H1 (cell line): ENCODE measurements around the gene UBR1. TPM values are rescaled to one million over a fixed set of nuclear protein-coding genes. Genes with fewer than 3 reads are reported as not detected.

ENCODE experiments used
- CTCF ChIA-PET: fragments of 300-600 bp; sonication (Branson Sonifier 250); formaldehyde crosslinking; loops from one replicate; lab custom pipeline; 2021; ENCODE audit not compliant: partially characterized antibody; lab: Charles Lee
- POLR2A ChIA-PET: fragments of 300-600 bp; sonication (Branson Sonifier 250); formaldehyde crosslinking; loops from one replicate; lab custom pipeline; 2021; ENCODE audit warnings: inconsistent platforms; ENCODE audit not compliant: partially characterized antibody; lab: Charles Lee
- DNase-seq, 2 experiments: peaks; one replicate each; pipeline versions ENCODE4 v3.0.0 to v3.0.0-alpha.2; 2010 to 2022; ENCODE audit warnings: low spot score in 2 of 2, low read depth in 1 of 2, mixed read lengths in 1 of 2
- FAIRE-seq: peaks from 2 replicates; lab custom pipeline; 2011; peaks lifted over from hg19 to GRCh38; lab: Jason Lieb, UNC
- H2AFZ ChIP-seq: 2 replicates; pipeline ENCODE4 v1.8.1; 2012; ENCODE audit warnings: low read length, inconsistent platforms
- H2AK5ac ChIP-seq: 2 replicates; pipeline ENCODE4 v1.6.1; 2013; ENCODE audit warnings: low read depth, low read length
- H2BK120ac ChIP-seq: replicated peaks from 2 replicates; pipeline ENCODE3; 2013; ENCODE audit warnings: low read depth, low read length, inconsistent platforms
- H2BK12ac ChIP-seq: 2 replicates; pipeline ENCODE4 v1.6.1; 2013; ENCODE audit warnings: low read depth, low read length
- H2BK15ac ChIP-seq: 2 replicates; pipeline ENCODE4 v1.6.1; 2013; ENCODE audit warnings: low read length
- H2BK20ac ChIP-seq: 2 replicates; pipeline ENCODE4 v1.6.1; 2013; ENCODE audit warnings: low read length
- H2BK5ac ChIP-seq: 2 replicates; pipeline ENCODE4 v1.6.1; 2013; ENCODE audit warnings: low read depth, low read length
- H3K14ac ChIP-seq: 2 replicates; pipeline ENCODE4 v1.6.1; 2013; ENCODE audit warnings: inconsistent platforms; ENCODE audit not compliant: insufficient read length
- H3K18ac ChIP-seq: 2 replicates; pipeline ENCODE4 v1.6.1; 2013; ENCODE audit warnings: low read length; ENCODE audit errors: extremely low read depth
- H3K23ac ChIP-seq: 2 replicates; pipeline ENCODE4 v1.6.1; 2013; ENCODE audit warnings: inconsistent platforms; ENCODE audit not compliant: insufficient read length
- H3K23me2 ChIP-seq: 2 replicates; pipeline ENCODE4 v1.6.1; 2013; ENCODE audit warnings: low read depth, low read length
- H3K27ac ChIP-seq: 2 replicates; pipeline ENCODE4 v1.6.1; 2011; ENCODE audit warnings: low read depth, low read length, inconsistent platforms
- H3K27me3 ChIP-seq, 4 experiments: replicated peaks in 1 of 4; 1 replicate in 1 of 4; 2 replicates in 3 of 4; pipeline versions ENCODE4 v1.6.1 to v1.8.1; 2011 to 2013; ENCODE audit warnings: low read length in 3 of 4, mild to moderate bottlenecking in 3 of 4, inconsistent platforms in 2 of 4, mixed read lengths in 2 of 4, moderate library complexity in 1 of 4; ENCODE audit not compliant: control insufficient read depth in 3 of 4, insufficient read depth in 3 of 4; ENCODE audit errors: extremely low read depth in 1 of 4
- H3K36me3 ChIP-seq, 4 experiments: 2 replicates each; pipeline versions ENCODE4 v1.6.1 to v1.8.1; 2011 to 2013; ENCODE audit warnings: mild to moderate bottlenecking in 4 of 4, low read length in 3 of 4, moderate library complexity in 2 of 4, control low read depth in 1 of 4, inconsistent platforms in 1 of 4; ENCODE audit not compliant: insufficient read depth in 4 of 4, control insufficient read depth in 2 of 4
- H3K4ac ChIP-seq: replicated peaks from 2 replicates; pipeline ENCODE3; 2013; ENCODE audit warnings: low read length, low read depth, mixed read lengths, inconsistent platforms; ENCODE audit not compliant: insufficient read length
- H3K4me1 ChIP-seq, 4 experiments: replicated peaks in 1 of 4; 1 replicate in 1 of 4; 2 replicates in 3 of 4; pipeline versions ENCODE4 v1.6.1 to v1.8.1; 2011 to 2013; ENCODE audit warnings: low read length in 3 of 4, inconsistent platforms in 2 of 4, mixed read lengths in 1 of 4; ENCODE audit not compliant: insufficient read depth in 4 of 4, control insufficient read depth in 3 of 4
- H3K4me2 ChIP-seq, 2 experiments: 2 replicates each; pipeline versions ENCODE4 v1.6.1 to v1.8.1; 2011 to 2013; ENCODE audit warnings: low read depth in 2 of 2, low read length in 2 of 2, control low read depth in 1 of 2, inconsistent platforms in 1 of 2, mild to moderate bottlenecking in 1 of 2; ENCODE audit not compliant: insufficient read depth in 1 of 2
- H3K4me3 ChIP-seq, 4 experiments: fragments of 200-600, 300-600 bp in 1 of 4; sonication (generic), shearing (Covaris generic), sonication (Bioruptor Twin) in 1 of 4; 2 replicates each; pipeline versions ENCODE4 v1.5.1 to v1.8.1; 2011 to 2016; ENCODE audit warnings: low read length in 4 of 4, low read depth in 3 of 4, control low read depth in 2 of 4, inconsistent platforms in 2 of 4, mild to moderate bottlenecking in 2 of 4, mixed read lengths in 1 of 4, moderate library complexity in 1 of 4; ENCODE audit not compliant: insufficient read depth in 2 of 4; ENCODE audit errors: extremely low read depth in 1 of 4
- H3K56ac ChIP-seq: replicated peaks from 2 replicates; pipeline ENCODE3; 2013; ENCODE audit warnings: low read depth, mild to moderate bottlenecking, mixed read lengths, low read length, inconsistent platforms; ENCODE audit not compliant: insufficient read length
- H3K79me1 ChIP-seq: 2 replicates; pipeline ENCODE4 v1.6.1; 2013; ENCODE audit warnings: low read depth, low read length, control low read depth
- H3K79me2 ChIP-seq, 2 experiments: 2 replicates each; pipeline versions ENCODE4 v1.6.1 to v1.8.1; 2012 to 2013; ENCODE audit warnings: low read length in 2 of 2, mild to moderate bottlenecking in 2 of 2, inconsistent platforms in 1 of 2; ENCODE audit not compliant: insufficient read depth in 2 of 2, control insufficient read depth in 1 of 2
- H3K9ac ChIP-seq, 4 experiments: replicated peaks in 1 of 4; 1 replicate in 1 of 4; 2 replicates in 3 of 4; pipeline versions ENCODE4 v1.6.1 to v1.8.1; 2011 to 2013; ENCODE audit warnings: low read depth in 3 of 4, low read length in 3 of 4, control low read depth in 2 of 4, mild to moderate bottlenecking in 2 of 4, moderate library complexity in 2 of 4, inconsistent platforms in 1 of 4; ENCODE audit errors: extremely low read depth in 1 of 4
- H3K9me3 ChIP-seq, 2 experiments: 2 replicates each; pipeline versions ENCODE4 v1.6.1 to v1.8.1; 2012 to 2013; ENCODE audit warnings: mild to moderate bottlenecking in 2 of 2, moderate library complexity in 2 of 2, control low read depth in 1 of 2, inconsistent platforms in 1 of 2, low read depth in 1 of 2, low read length in 1 of 2, mixed read lengths in 1 of 2; ENCODE audit not compliant: insufficient read depth in 2 of 2
- H4K20me1 ChIP-seq, 2 experiments: replicated peaks in 1 of 2; 2 replicates each; pipeline versions ENCODE3 to v1.8.1; 2011 to 2013; ENCODE audit warnings: inconsistent platforms in 2 of 2, low read length in 2 of 2, mild to moderate bottlenecking in 1 of 2; ENCODE audit not compliant: insufficient read depth in 2 of 2, control insufficient read depth in 1 of 2
- H4K5ac ChIP-seq: 2 replicates; pipeline ENCODE4 v1.6.1; 2013; ENCODE audit warnings: low read length, low read depth, mixed read lengths, inconsistent platforms; ENCODE audit not compliant: insufficient read length
- H4K8ac ChIP-seq: 2 replicates; pipeline ENCODE4 v1.8.0; 2013; ENCODE audit warnings: mild to moderate bottlenecking, moderate library complexity, low read length, inconsistent platforms; ENCODE audit not compliant: insufficient read depth; ENCODE audit errors: extremely low read depth
- H4K91ac ChIP-seq: replicated peaks from 2 replicates; pipeline ENCODE3; 2013; ENCODE audit warnings: low read length, mixed read lengths, inconsistent platforms; ENCODE audit not compliant: insufficient read length
- ASH2L ChIP-seq: fragments of 200-600, 300-600 bp; sonication (generic); IDR thresholded peaks from one replicate; pipeline ENCODE4 v1.7.1; 2017; ENCODE audit warnings: low read length
- JUND ChIP-seq: IDR thresholded peaks from 2 replicates; pipeline ENCODE4 v1.6.1; 2011; ENCODE audit warnings: mild to moderate bottlenecking, improper control_type of control experiment, low read length
- SIX5 ChIP-seq: IDR thresholded peaks from 2 replicates; pipeline ENCODE4 v1.6.1; 2011; ENCODE audit warnings: mild to moderate bottlenecking, low read depth, low read length
- SP1 ChIP-seq: IDR thresholded peaks from 2 replicates; pipeline ENCODE4 v1.6.1; 2011; ENCODE audit warnings: low read depth, low read length
- YY1 ChIP-seq: IDR thresholded peaks from 2 replicates; pipeline ENCODE4 v1.6.1; 2011; ENCODE audit warnings: low read depth, mild to moderate bottlenecking, low read length
- WGBS, 2 experiments: shearing (Covaris generic) in 1 of 2; methylation state at CpG; one replicate each; pipeline versions ENCODE4 v1.1.6 to v1.1.7; 2013 to 2015; ENCODE audit warnings: low lambda C conversion rate in 2 of 2, mixed read lengths in 2 of 2, inconsistent platforms in 1 of 2, low coverage in 1 of 2, missing lambda C conversion rate in 1 of 2; ENCODE audit not compliant: insufficient replicate concordance in 2 of 2, insufficient coverage in 1 of 2, insufficient read length in 1 of 2; ENCODE audit errors: extremely low coverage in 1 of 2, missing lambda C conversion rate in 1 of 2; 5-methylcytosine and 5-hydroxymethylcytosine counted together
- polyA plus RNA-seq, 7 experiments: library from polyadenylated mRNA; depleted of rRNA in 3 of 7; stranded (reverse) in 5 of 7; unstranded in 2 of 7; fragments of >200 nt in 5 of 7; fragments of 200-250 nt in 2 of 7; gene quantifications; 1 replicate in 5 of 7; 2 replicates in 1 of 7; 4 replicates in 1 of 7; pipeline versions ENCODE4 v1.2.1 to v1.2.3, GENCODE V29; 2011 to 2013; ENCODE audit warnings: missing spikeins in 2 of 7, mixed read lengths in 2 of 7
- total RNA-seq: library from RNA; stranded (reverse); fragmentation: NEBNext Ultra II Directional; extraction: Animal tissue kit (Norgen Biotek cat#: 25700); gene quantifications from 2 replicates; pipeline ENCODE4 v1.2.1, GENCODE V29; 2021
- TF ChIP-seq, protein P1 (sequence below): IDR thresholded peaks from 2 replicates; pipeline ENCODE4 v1.6.1; 2012; ENCODE audit warnings: low read length, inconsistent platforms

The UBR1 gene
- total and polyA plus RNA-seq, 2 of the 8 experiments (the other 6 are each of a cell fraction or from before 2014, with no cell fraction given): 3.7 to 18.7 TPM

- Histone ChIP-seq H3K27me3 (no peaks in the 10 kb centered on the region), H2AK5ac (no peak overlapping the region), H3K23me2 (no peaks in the 10 kb centered on the region), H3K36me3 (no peaks in the 10 kb centered on the region), H2AFZ (no peak overlapping the region), H3K9me3 (no peaks in the 10 kb centered on the region), H3K79me1 (no peaks in the 10 kb centered on the region), H3K9ac (no peak overlapping the region), H4K8ac (no peak overlapping the region), H3K27ac (no peak overlapping the region), H2BK15ac (no peak overlapping the region), H4K5ac (no peak overlapping the region), H3K14ac (no peak overlapping the region), H3K18ac (no peak overlapping the region), H2BK120ac (no peak overlapping the region), H3K4ac (no peak overlapping the region), H3K4me1 (no peaks in the 10 kb centered on the region), H2BK12ac (no peak overlapping the region), H3K4me3 (no peak overlapping the region), H2BK5ac (no peak overlapping the region), H3K4me2 (no peak overlapping the region), H3K79me2 (no peaks in the 10 kb centered on the region), H3K23ac (no peak overlapping the region), H3K56ac (no peak overlapping the region), H2BK20ac (no peak overlapping the region)
- DNase-seq: no peak
- ChIA-PET CTCF (no interaction called here), POLR2A (no interaction called here)
- no peak for FAIRE-seq
- WGBS, 2 experiments: 89% methylated on average over 5 of the region's 5 CpGs; no CpG with 5 or more reads in 1 of the 2 experiments
- TF ChIP-seq SP1 (no peak), JUND (no peak), SIX5 (no peak), ASH2L (no peak), YY1 (no peak)
- TF ChIP-seq, protein P1, sequence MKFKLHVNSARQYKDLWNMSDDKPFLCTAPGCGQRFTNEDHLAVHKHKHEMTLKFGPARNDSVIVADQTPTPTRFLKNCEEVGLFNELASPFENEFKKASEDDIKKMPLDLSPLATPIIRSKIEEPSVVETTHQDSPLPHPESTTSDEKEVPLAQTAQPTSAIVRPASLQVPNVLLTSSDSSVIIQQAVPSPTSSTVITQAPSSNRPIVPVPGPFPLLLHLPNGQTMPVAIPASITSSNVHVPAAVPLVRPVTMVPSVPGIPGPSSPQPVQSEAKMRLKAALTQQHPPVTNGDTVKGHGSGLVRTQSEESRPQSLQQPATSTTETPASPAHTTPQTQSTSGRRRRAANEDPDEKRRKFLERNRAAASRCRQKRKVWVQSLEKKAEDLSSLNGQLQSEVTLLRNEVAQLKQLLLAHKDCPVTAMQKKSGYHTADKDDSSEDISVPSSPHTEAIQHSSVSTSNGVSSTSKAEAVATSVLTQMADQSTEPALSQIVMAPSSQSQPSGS: no peak
- TF ChIP-seq, all 59 proteins: peak for 0
- Histone ChIP-seq H4K91ac (no peak overlapping the region), H4K20me1 (no peaks in the 10 kb centered on the region)
These were observed 44.5 kb upstream of the UBR1 start for GRCh38 chr15:43150191-43150929.
